ENCODE data around the gene SLC25A5. TPM values are rescaled to one million over a fixed set of nuclear protein-coding genes. Genes with fewer than 3 reads are reported as not detected.

SLC25A5 gene
- total RNA-seq, 1 experiment from 2014 or later: 641 TPM

- no peaks in the 10 kb centered on the region for H3K79me2 ChIP-seq (ENCODE audit: insufficient read depth, low read length)
- DNase-seq (ENCODE audit: low read depth, low spot score) (no peak), ATAC-seq (no peak)
- H3K4me1 ChIP-seq (ENCODE audit: control insufficient read depth in 1 of 2, insufficient read depth in 2 of 2, low read length in 2 of 2): peaks cover 18 to 37% of the 10 kb centered on the region in 2 experiments
- ChIA-PET RAD21 (ENCODE audit: low non-redundant PET in 1 of 2, low total read pairs in 2 of 2, uncharacterized antibody in 2 of 2, unreplicated experiment in 2 of 2) (no interaction called here), POLR2A (interaction anchor here (0.7 kb wide), 1 partner anchor 16 kb away, joined by 3 read pairs; no protein-coding TSS in a partner anchor), CTCF (interaction anchor here (1.2 kb wide), 1 partner anchor 23 kb away, joined by 3 read pairs; no protein-coding TSS in a partner anchor)
- H2AFZ ChIP-seq (ENCODE audit: low read depth, low read length, poor library complexity, severe bottlenecking): no peak overlapping the region
- H3K27me3 ChIP-seq (ENCODE audit: insufficient read depth, low read length): no peaks in the 10 kb centered on the region
- no peak overlapping the region for H3K27ac ChIP-seq (ENCODE audit: low read depth, low read length)
- intact Hi-C loops (cut with micrococcal nuclease): no loop called here
- H3K9me3 ChIP-seq (ENCODE audit: control insufficient read depth in 1 of 2, insufficient read depth in 1 of 2, low read depth in 1 of 2, low read length in 2 of 2): no peaks in the 10 kb centered on the region
- H3K9me2 ChIP-seq (ENCODE audit: insufficient read depth): no peaks in the 10 kb centered on the region
- H3K9ac ChIP-seq (ENCODE audit: low read length): no peak overlapping the region
- H3K4me3 ChIP-seq (replicated peaks in 1 of 2; ENCODE audit: low read depth in 1 of 2, low read length in 2 of 2): no peak overlapping the region
- no peaks in the 10 kb centered on the region for H4K20me1 ChIP-seq (ENCODE audit: insufficient read depth)
- no peak overlapping the region for H3K4me2 ChIP-seq (ENCODE audit: low read length)
- H3K36me3 ChIP-seq (ENCODE audit: control insufficient read depth in 1 of 2, insufficient read depth in 2 of 2, low read length in 2 of 2): no peaks in the 10 kb centered on the region
- no TSS peak for BruUV-seq (replicated peaks)
- TF ChIP-seq EZH2 (IDR thresholded peaks at IDR 0.05) (no peak), TCF7L2 (IDR thresholded peaks at IDR 0.05; ENCODE audit: borderline replicate concordance, extremely low read depth, insufficient read depth, insufficient read length) (no peak), POLR2A (IDR thresholded peaks at IDR 0.05; ENCODE audit: borderline replicate concordance, extremely low read depth, insufficient read depth, insufficient read length) (no peak), MAX (IDR thresholded peaks at IDR 0.05) (no peak), SP1 (IDR thresholded peaks at IDR 0.05; ENCODE audit: low read depth) (no peak), ZNF274 (IDR thresholded peaks at IDR 0.05; ENCODE audit: low read depth, low read length) (no peak), SRF (IDR thresholded peaks at IDR 0.05; ENCODE audit: low read depth) (no peak), ATF3 (IDR thresholded peaks at IDR 0.05) (no peak), CBX3 (IDR thresholded peaks at IDR 0.05; ENCODE audit: low read depth) (no peak), POLR2AphosphoS5 (IDR thresholded peaks at IDR 0.05; ENCODE audit: low read depth, low read length) (no peak), CEBPB (IDR thresholded peaks at IDR 0.05; ENCODE audit: low read depth) (no peak), JUND (IDR thresholded peaks at IDR 0.05) (no peak), CTCF (IDR thresholded peaks at IDR 0.05 in 2 of 3, conservative IDR thresholded peaks at IDR 0.05 in 1 of 3; ENCODE audit: borderline replicate concordance in 1 of 3, insufficient read depth in 1 of 3, low read depth in 2 of 3, low read length in 2 of 3) (no peak), YY1 (IDR thresholded peaks at IDR 0.05; ENCODE audit: extremely low read depth, insufficient replicate concordance, low read depth, low read length) (no peak), EZH2phosphoT487 (IDR thresholded peaks at IDR 0.05; ENCODE audit: borderline replicate concordance) (no peak)
These were observed 37.7 kb downstream of the SLC25A5 start for GRCh38 chrX:119505945-119506344.
